Measurements from ENCODE around the gene CDH2. TPM values are rescaled to one million over a fixed set of nuclear protein-coding genes. Genes with fewer than 3 reads are reported as not detected.

The CDH2 gene
- total RNA-seq, 1 donor from 2014 or later: 370 TPM

DNA sequence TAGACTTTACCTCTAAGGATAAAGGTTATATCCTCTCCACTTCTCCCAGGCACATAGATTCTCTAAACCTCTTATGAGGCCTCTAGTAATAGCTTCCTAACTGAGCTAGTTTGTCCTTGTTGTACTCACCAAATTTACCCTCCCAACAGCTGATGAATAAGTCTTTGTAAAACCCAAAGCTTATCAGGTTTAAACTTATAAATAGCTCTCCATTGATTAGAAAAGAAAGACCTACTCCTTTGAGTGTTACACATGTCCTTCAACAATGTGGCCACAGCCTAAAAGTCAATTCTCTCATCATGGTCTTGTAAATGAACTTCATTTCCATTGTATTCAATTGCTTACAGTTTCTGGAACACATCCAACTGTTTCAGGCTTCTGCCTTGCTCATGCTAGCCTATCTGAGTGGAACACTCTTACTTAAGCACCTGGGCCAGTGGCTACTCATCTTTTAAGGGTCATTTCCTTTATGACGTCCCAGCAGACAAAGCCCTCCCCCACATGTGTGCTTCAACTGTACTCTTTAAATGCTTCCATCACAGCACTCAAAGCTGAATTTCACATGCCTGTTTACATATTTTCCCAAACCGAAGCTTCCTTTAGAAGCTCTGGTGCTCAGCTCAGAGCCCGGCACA, 131.6 kb downstream of the CDH2 start:
- Histone ChIP-seq H3K27me3 (ENCODE audit: low read depth) (no peaks in the 10 kb centered on the region), H3K27ac (replicated peaks) (peak overlapping the region; percentile 2), H3K36me3 (no peaks in the 10 kb centered on the region), H3K4me3 (no peak overlapping the region), H3K4me1 (peaks cover 63% of the 10 kb centered on the region), H3K9me3 (replicated peaks) (no peaks in the 10 kb centered on the region)
- DNase-seq: no peak
- intact Hi-C loops (cut with micrococcal nuclease): no loop called here
- TF ChIP-seq, protein P1, sequence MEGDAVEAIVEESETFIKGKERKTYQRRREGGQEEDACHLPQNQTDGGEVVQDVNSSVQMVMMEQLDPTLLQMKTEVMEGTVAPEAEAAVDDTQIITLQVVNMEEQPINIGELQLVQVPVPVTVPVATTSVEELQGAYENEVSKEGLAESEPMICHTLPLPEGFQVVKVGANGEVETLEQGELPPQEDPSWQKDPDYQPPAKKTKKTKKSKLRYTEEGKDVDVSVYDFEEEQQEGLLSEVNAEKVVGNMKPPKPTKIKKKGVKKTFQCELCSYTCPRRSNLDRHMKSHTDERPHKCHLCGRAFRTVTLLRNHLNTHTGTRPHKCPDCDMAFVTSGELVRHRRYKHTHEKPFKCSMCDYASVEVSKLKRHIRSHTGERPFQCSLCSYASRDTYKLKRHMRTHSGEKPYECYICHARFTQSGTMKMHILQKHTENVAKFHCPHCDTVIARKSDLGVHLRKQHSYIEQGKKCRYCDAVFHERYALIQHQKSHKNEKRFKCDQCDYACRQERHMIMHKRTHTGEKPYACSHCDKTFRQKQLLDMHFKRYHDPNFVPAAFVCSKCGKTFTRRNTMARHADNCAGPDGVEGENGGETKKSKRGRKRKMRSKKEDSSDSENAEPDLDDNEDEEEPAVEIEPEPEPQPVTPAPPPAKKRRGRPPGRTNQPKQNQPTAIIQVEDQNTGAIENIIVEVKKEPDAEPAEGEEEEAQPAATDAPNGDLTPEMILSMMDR (IDR thresholded peaks at IDR 0.05; ENCODE audit: borderline replicate concordance): no peak

DNA sequence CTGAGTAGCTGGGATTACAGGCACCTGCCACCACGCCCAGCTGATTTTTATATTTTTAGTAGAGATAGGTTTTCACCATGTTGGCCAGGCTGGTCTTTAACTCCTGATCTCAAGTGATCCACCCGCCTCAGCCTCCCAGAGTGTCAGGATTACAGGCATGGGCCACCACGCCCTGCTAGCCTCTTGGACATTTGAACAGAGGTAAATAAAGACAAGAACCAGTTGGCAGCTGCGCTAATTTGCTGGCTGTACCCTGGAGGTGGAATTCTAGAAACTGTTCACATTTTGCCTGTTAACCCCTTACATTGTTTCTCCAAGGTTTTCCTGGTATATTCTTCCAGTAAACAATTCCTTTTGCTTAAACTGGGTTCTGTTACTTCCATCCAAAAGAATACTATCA, 132.9 kb downstream of the CDH2 start:
- TF ChIP-seq, protein P1 (IDR thresholded peaks at IDR 0.05; ENCODE audit: borderline replicate concordance): no peak
- H3K36me3 ChIP-seq: no peaks in the 10 kb centered on the region
- no peak for DNase-seq
- no peak overlapping the region for H3K27ac ChIP-seq (replicated peaks)
- peaks cover 64% of the 10 kb centered on the region for H3K4me1 ChIP-seq
- H3K9me3 ChIP-seq (replicated peaks): no peaks in the 10 kb centered on the region
- no peaks in the 10 kb centered on the region for H3K27me3 ChIP-seq (ENCODE audit: low read depth)
- H3K4me3 ChIP-seq: no peak overlapping the region
- intact Hi-C loops (cut with micrococcal nuclease): no loop called here

- intact Hi-C loops (cut with micrococcal nuclease): no loop called here
- TF ChIP-seq, protein P1 (IDR thresholded peaks at IDR 0.05; ENCODE audit: borderline replicate concordance): no peak
- no peaks in the 10 kb centered on the region for H3K27me3 ChIP-seq (ENCODE audit: low read depth)
Observed at GRCh38 chr18:28043631-28044030, 133.3 kb downstream of the CDH2 start.

DNA sequence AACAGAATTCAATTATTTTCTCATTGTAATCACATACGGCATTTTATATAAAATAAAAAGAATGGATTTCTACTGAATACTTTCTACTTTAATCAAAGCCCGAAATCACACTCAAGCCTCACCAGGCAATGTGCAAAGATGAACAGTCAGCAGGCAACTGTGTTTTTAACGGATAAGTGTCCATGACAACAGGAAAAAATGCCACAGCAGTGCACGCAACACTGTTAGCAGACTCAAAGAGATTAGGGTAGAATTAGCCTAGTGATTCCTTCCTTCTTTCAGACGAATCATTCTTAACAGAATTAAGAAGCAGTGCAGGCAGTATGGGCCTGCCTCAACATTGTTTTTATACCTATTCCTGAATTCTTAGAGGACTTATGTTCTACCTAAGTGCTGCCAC, 135.6 kb downstream of the CDH2 start:
- Histone ChIP-seq H3K9me3 (replicated peaks) (no peaks in the 10 kb centered on the region), H3K27me3 (ENCODE audit: low read depth) (no peaks in the 10 kb centered on the region), H3K36me3 (no peaks in the 10 kb centered on the region), H3K27ac (replicated peaks) (peak overlapping the region; percentile 2), H3K4me1 (peaks cover 67% of the 10 kb centered on the region), H3K4me3 (no peak overlapping the region)
- no peak for DNase-seq
- intact Hi-C loops (cut with micrococcal nuclease): no loop called here
- TF ChIP-seq, protein P1 (IDR thresholded peaks at IDR 0.05; ENCODE audit: borderline replicate concordance): no peak

More at GRCh38 chr18:28043631-28044030, 133.3 kb downstream of the CDH2 start:
- Histone ChIP-seq H3K4me3 (no peak overlapping the region), H3K36me3 (no peaks in the 10 kb centered on the region), H3K9me3 (replicated peaks) (no peaks in the 10 kb centered on the region), H3K4me1 (peaks cover 62% of the 10 kb centered on the region), H3K27ac (replicated peaks) (no peak overlapping the region)
- DNase-seq: no peak

DNA sequence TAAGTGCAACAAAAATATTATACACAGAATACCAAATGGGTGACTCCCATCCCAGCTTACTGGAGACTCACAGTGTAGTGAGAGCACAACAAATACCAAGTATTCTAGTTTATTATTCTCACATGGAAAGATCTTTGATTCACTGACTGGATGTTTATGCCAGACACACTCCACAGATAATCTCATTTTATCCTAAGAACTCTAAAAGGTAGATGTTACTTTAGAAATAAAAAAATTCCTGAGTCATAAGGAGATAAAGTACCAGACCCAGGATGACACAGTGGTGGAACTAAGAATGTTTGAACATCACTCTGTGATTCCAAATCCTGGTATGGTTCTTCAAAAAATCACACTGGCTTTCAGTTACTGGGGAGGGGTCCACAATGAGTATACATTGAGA, 136.2 kb downstream of the CDH2 start:
- H3K9me3 ChIP-seq (replicated peaks): no peaks in the 10 kb centered on the region
- intact Hi-C loops (cut with micrococcal nuclease): no loop called here
- H3K4me1 ChIP-seq: peaks cover 67% of the 10 kb centered on the region
- DNase-seq: no peak
- H3K4me3 ChIP-seq: no peak overlapping the region
- TF ChIP-seq, protein P1 (IDR thresholded peaks at IDR 0.05; ENCODE audit: borderline replicate concordance): no peak
- no peak overlapping the region for H3K27ac ChIP-seq (replicated peaks)
- no peaks in the 10 kb centered on the region for H3K27me3 ChIP-seq (ENCODE audit: low read depth)
- H3K36me3 ChIP-seq: no peaks in the 10 kb centered on the region
